Eye (tissue), 1 donor: Measurements from ENCODE around the gene NLRP7.
"Not testable (repeated sequence)": the region's sequence is repeated elsewhere in the genome, so short reads cannot be mapped to it uniquely, and the experiment has no call there.

Experiments
- DNase-seq: peaks from one replicate; pipeline ENCODE4 v3.0.0-alpha.2; 2015

NLRP7 gene

GRCh38 chr19:54918499-54918898 is 28.8 kb downstream of the NLRP7 start:
- no peak for DNase-seq

DNA sequence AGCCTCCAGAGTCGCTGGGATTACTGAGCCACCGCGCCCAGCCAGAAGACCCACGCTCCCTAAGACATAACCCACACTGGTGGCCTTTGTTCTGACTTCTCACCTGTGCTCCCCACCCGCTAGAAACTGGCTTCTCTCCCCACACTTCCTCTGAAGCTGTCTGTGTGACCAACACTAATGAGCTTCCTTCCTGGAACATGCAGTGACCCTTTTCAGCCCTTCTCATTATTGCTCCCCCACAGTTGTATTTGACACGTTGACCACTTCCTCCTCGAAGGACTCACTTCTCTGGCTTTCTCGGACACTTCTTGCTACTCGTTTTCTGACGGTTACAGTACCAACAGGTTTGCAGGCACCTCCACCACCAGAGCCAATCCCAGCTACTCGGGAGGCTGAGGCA is 30.5 kb downstream of the NLRP7 start:
- no peak for DNase-seq

GRCh38 chr19:54907899-54908298 is 39.4 kb downstream of the NLRP7 start:
- DNase-seq: not testable (repeated sequence)

DNA sequence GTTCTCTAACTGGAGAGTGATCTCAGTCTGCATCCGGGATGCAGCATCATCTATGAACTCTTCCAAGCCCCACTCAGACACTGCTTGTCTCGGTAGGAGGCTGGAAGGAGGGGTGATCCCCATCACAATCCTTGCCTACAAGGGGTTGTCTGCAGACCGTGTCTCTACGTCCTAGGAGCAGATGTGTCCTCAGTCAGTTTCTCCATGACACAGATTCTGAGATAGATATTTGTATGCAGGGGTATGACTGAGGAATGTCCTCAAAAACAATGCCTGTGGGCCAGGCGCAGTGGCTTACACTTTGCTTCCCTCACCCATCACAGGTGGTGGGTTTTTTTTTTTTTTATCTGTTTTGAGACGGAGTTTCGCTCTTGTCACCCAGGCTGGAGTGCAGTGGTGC is 40.5 kb downstream of the NLRP7 start:
- DNase-seq: no peak

DNA sequence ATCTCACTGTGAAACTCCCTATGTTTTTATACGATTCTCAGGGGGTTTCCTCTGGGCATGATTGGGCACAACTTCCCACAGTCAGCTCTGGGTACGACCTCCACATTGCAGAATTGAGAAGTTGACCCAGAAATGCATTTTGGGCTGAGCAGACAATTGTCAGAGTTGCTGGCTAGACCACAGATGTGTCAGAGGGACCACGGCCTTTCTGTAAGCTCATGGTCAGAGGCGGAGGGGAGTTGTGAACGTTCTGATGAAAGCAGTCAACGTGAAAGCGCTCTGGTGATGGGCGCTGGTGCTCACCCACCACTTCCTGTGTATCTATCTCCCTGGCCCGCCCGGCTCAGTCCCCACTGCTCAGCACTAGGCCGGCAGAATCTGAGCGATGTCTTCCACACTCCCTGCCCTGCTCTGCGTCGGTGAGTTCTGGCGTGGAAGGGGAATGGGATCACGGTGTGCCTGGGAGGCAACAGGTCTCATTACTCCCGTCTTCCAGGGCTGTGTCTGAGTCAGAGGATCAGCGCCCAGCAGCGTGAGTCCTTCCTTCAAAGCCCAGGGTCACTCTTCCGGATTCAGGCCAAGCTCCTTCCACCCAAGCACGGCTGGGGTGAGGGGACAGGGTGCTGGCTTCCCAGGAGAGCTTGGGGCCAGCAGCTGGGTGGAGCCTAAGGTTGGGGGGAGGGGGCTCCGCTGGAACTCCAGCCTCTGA is 41.4 kb downstream of the NLRP7 start, which contains the start of gene NCR1:
Gene NCR1 (plus strand): TSS at position 346 of the 709 bp plus-strand sequence. CDS start 40 bp downstream, at position 386.
- no peak for DNase-seq

DNA sequence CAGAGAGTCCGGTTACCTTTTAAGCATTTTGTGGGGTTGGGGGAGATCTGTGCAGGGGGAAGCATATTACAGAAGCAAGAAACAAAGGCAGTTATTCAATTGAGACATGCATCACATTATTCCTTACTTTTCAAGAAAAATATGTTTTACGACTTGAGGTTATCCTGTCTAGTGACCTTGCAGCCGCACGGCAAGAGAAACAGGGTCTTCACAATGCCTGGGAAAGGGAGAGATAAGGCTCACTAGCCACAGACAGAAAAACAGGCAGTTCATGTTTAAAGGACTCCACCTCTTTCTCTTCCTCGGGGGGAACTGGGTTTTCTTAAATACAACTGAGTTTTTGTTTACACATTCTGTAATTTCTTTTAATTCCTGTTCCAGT is 41.9 kb downstream of the NLRP7 start:
- DNase-seq: no peak

GRCh38 chr19:54904261-54904660 is 43.1 kb downstream of the NLRP7 start:
- not testable (repeated sequence) for DNase-seq

GRCh38 chr19:54903303-54903702 is 44.0 kb downstream of the NLRP7 start:
- no peak for DNase-seq

DNA sequence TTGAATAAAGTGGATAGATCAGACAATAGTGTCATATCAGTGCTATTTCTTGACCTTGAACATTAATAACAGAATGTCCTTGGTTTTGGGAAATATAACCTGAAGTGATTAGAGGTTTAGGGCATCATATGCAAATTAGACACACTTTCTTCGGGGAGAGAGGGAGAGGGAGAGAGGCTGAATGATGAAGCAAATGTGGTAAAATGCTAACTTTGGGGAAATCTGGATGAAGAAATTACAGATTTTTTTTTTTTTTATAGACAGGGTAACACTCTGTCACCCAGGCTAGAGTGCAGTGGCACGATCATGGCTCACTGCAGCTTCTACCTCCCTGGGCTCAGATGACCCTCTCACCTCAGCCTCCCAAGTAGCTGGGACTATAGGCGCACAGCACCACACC is 45.3 kb downstream of the NLRP7 start:
- DNase-seq: no peak

GRCh38 chr19:54901153-54901552 is 46.2 kb downstream of the NLRP7 start:
- DNase-seq: not testable (repeated sequence)

DNA sequence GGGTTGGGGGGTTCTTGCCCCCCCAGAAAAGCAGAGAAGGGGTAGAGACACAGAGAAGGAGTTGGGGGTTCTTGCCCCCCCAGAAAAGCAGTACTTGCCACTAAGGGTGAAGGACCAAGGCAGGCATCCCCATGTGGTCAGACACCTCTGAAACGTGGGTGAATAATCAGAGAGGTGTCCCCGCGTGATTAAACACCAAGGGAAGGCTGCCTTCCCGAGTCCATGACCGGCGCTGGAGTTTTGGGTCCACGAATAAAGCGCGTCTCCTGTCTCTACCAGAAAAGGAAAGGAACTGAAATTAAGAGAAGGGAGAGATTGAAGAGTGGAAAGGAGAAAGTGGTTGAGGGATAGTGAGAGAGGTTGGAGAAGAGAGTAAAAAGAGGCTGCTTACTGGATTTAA is 47.7 kb downstream of the NLRP7 start:
- DNase-seq: not testable (repeated sequence)

DNA sequence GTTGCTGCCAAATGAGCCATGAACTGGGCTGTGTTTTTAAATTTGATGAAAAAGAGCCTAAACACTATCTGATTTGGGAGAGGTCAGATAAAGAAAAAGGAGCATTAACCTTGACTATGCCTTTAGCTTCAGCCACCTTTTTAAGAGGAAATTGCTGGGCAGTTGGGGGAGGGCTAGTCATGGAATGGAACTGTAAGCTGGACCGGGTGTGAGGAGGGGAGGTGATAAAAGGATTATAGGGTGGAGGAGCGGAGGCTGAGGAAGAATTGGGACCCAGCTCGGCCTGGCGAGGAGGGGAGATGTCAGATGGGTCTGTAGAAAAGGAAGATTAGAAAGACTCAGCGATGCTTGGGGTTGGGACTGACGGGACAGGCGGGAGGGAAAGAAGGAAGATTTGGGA is 48.6 kb downstream of the NLRP7 start:
- DNase-seq: not testable (repeated sequence)

DNA sequence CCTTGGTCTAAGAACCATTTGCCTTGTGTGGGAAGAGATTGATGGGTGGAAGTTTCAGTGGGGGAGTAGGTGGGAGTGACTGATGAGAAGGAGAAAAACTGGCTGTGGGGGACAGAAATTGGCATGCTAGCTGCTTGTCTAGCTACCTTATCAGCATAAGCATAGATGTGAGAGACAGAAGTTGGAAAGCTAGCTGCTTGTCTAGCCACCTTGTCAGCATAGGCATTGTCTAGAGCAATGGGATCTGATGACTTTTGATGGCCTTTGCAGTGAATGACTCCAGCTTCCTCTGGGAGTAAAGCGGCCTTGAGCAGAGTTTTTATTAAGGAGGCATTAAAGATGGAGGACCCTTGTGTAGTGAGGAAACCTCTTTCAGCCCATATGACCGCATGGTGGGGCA is 51.3 kb downstream of the NLRP7 start:
- no peak for DNase-seq

- not testable (repeated sequence) for DNase-seq
Measured at GRCh38 chr19:54894106-54894505, 53.2 kb downstream of the NLRP7 start.

GRCh38 chr19:54893406-54893805 is 53.9 kb downstream of the NLRP7 start:
- DNase-seq: no peak

GRCh38 chr19:54889566-54889965 is 57.8 kb downstream of the NLRP7 start:
- no peak for DNase-seq

- DNase-seq: no peak
Measured at GRCh38 chr19:54888239-54888638, 59.1 kb downstream of the NLRP7 start.

DNA sequence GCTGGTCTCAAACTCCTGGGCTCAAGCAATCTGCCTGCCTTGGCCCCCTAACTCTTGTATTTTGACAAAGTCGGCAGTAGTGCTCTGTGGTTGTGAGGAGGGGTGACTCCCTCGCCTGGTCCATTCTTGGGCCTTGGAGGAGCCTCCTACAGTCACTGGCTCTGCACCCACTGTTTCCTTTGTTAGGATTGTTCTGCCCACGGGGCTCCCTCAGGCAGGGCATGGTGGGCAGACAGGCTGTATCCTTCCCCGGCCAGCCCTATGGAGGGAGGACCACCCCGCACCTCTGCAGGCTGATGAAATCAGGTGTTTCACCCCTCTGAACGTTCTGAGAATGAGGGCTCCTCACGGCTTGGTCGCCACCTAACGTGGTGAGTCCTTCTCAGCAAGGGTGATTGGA is 64.1 kb downstream of the NLRP7 start:
- DNase-seq: no peak

- no peak for DNase-seq
Measured at GRCh38 chr19:54882758-54883157, 64.6 kb downstream of the NLRP7 start.

DNA sequence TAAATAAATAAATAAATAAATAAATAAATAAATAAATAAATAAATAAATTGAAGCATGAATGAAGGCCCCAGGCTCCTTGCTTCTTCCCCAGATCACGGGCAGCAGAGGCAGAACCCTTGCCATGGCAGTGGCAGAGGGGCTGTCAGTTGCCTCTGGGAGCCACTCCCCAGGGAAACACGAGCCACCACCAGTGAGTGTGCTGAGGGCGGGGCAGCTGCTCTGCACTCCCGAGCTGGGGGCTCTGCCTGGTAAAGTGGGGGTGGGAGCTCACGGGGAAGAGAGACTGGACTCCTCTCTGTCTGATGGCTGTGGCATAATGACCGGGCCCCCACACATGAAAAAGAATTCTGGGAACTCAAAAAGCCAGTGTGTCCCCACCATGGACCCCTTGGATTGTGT is 65.4 kb downstream of the NLRP7 start:
- no peak for DNase-seq

DNA sequence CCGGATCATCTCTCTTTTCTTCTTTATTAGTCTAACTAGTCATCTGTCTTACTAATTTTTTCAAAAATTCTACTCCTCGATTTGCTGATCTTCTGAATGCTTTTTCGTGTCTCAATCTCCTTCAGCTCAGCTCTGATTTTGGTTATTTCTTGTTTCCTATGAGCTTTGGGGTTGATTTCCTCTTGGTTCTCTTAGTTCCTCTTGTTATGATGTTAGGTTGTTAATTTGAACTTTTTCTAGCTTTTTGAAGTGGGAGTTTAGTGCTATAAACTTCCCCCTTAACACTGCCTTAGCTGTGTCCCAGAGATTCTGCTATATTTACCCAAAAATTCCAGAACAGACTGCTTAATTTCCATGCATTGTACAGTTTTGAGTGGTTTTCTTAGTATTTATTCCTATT is 69.9 kb downstream of the NLRP7 start:
- DNase-seq: no peak

DNA sequence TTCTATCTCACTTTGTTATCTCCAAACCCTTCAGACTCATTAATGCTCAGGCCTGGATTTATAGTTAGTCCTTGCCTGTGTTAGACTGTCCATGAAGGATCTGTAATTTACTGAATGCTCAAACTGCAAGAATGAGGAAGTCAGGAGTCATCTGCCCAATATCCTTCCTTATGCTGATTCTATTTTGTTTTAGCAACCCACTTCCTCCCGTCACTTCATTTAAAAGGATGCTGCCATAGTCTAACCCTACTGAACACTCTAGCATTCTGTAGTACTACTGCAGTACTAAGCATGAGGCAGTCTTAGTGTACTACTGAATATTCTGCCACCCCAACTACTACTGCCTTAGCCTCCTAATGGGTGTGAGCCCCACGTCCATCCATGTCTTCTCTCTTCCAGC is 71.8 kb downstream of the NLRP7 start:
- DNase-seq: no peak

DNA sequence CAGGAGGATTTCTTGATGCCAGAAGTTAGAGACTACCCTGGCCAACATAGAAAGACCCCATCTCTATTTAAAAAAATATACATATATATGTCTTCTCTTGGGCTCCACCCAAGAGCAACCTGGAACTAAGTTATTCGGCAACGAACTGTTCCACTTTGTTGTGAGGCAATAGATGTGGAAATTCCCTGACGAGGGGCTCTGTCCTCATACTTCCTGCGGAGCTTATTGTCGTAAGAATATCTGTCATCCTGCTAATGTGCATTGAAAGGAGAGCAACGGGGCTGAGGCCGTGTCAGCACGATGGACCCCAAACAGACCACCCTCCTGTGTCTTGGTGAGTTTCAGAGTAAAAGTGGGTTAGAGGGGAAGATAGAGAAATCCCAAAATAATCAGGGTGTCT is 73.3 kb downstream of the NLRP7 start, which contains the start of gene FCAR:
Gene FCAR (plus strand): TSS at position 246 of the 400 bp plus-strand sequence. CDS start 55 bp downstream, at position 301.
- no peak for DNase-seq
